ENCODE results near the gene STARD3NL.
"Not testable (repeated sequence)": the region's sequence is repeated elsewhere in the genome, so short reads cannot be mapped to it uniquely, and the experiment has no call there.

GRCh38 chr7:38264602-38265001 lies 86.6 kb downstream of the STARD3NL start:
- TF ChIP-seq CTCF (conservative IDR thresholded peaks at IDR 0.05; ENCODE audit: low read depth, low read length); EZH2phosphoT487 (IDR thresholded peaks at IDR 0.05; ENCODE audit: borderline replicate concordance, low read length); EZH2 (IDR thresholded peaks at IDR 0.05; ENCODE audit: low read length, unreplicated experiment): not testable (repeated sequence)
